SK-N-SH treated with all-trans-retinoic acid at 6 μM for 48 hours (cell line): Measurements from ENCODE around the gene RPL3.

Source experiments
- ATAC-seq: fragments of 200-7000 bp; cut with Tn5 transposase; 3 replicates; pipeline ENCODE4 v1.9.1; 2020; ENCODE audit warnings: mild to moderate bottlenecking, moderate library complexity
- BACH2 ChIP-seq: fragments of 250-450 bp; sonication (Bioruptor Pico); IDR thresholded peaks from 2 replicates; pipeline ENCODE4 v1.9.0; 2021; ENCODE audit warnings: mild to moderate bottlenecking, borderline replicate concordance
- CREB5 ChIP-seq: fragments of 250-450 bp; sonication (Bioruptor Pico); IDR thresholded peaks from 2 replicates; pipeline ENCODE4 v1.5.1; 2020; ENCODE audit warnings: low read depth, mild to moderate bottlenecking, moderate library complexity
- CSDC2 ChIP-seq: fragments of 250-450 bp; sonication (Bioruptor Pico); IDR thresholded peaks from 2 replicates; pipeline ENCODE4 v1.5.0; 2020; ENCODE audit warnings: mild to moderate bottlenecking, moderate library complexity
- CSRNP3 ChIP-seq: fragments of 250-450 bp; sonication (Bioruptor Pico); IDR thresholded peaks from 2 replicates; pipeline ENCODE4 v1.5.1; 2021; ENCODE audit warnings: mild to moderate bottlenecking, moderate library complexity
- ESRRG ChIP-seq: fragments of 250-450 bp; sonication (Bioruptor Pico); IDR thresholded peaks from 2 replicates; pipeline ENCODE4 v1.6.1; 2021; ENCODE audit warnings: mild to moderate bottlenecking
- GLIS3 ChIP-seq: fragments of 250-450 bp; sonication (Bioruptor Pico); IDR thresholded peaks from 2 replicates; pipeline ENCODE4 v1.5.0; 2020; ENCODE audit warnings: mild to moderate bottlenecking, moderate library complexity
- OSR1 ChIP-seq: fragments of 250-450 bp; sonication (Bioruptor Pico); IDR thresholded peaks from 2 replicates; pipeline ENCODE4 v1.8.0; 2022; ENCODE audit warnings: moderate library complexity, mild to moderate bottlenecking, inconsistent platforms
- PATZ1 ChIP-seq: fragments of 250-450 bp; sonication (Bioruptor Pico); IDR thresholded peaks from 2 replicates; pipeline ENCODE4 v1.8.0; 2020; ENCODE audit warnings: mild to moderate bottlenecking, moderate library complexity, borderline replicate concordance
- POU6F1 ChIP-seq: fragments of 250-450 bp; sonication (Bioruptor Pico); IDR thresholded peaks from 2 replicates; pipeline ENCODE4 v1.8.0; 2021; ENCODE audit warnings: low read depth, mild to moderate bottlenecking, moderate library complexity, borderline replicate concordance
- PPARA ChIP-seq: fragments of 250-450 bp; sonication (Bioruptor Pico); IDR thresholded peaks from 2 replicates; pipeline ENCODE4 v1.5.0; 2020; ENCODE audit warnings: mild to moderate bottlenecking, borderline replicate concordance
- RARB ChIP-seq: fragments of 250-450 bp; sonication (Bioruptor Pico); IDR thresholded peaks from 2 replicates; pipeline ENCODE4 v1.8.0; 2021; ENCODE audit warnings: mild to moderate bottlenecking, moderate library complexity
- SNAI2 ChIP-seq: fragments of 250-450 bp; sonication (Bioruptor Pico); IDR thresholded peaks from 2 replicates; pipeline ENCODE4 v1.5.0; 2020; ENCODE audit warnings: mild to moderate bottlenecking, moderate library complexity
- TCF4 ChIP-seq: fragments of 250-450 bp; sonication (Bioruptor Pico); IDR thresholded peaks from 2 replicates; pipeline ENCODE4 v1.8.0; 2021; ENCODE audit warnings: mild to moderate bottlenecking, moderate library complexity, borderline replicate concordance
- TOX ChIP-seq: fragments of 250-450 bp; sonication (Bioruptor Pico); IDR thresholded peaks from 2 replicates; pipeline ENCODE4 v1.8.0; 2021; ENCODE audit warnings: mild to moderate bottlenecking, moderate library complexity, borderline replicate concordance
- TSHZ2 ChIP-seq: fragments of 250-450 bp; sonication (Bioruptor Pico); IDR thresholded peaks from 2 replicates; pipeline ENCODE4 v1.5.0; 2020; ENCODE audit warnings: mild to moderate bottlenecking, moderate library complexity
- ZC3H10 ChIP-seq: fragments of 250-450 bp; sonication (Bioruptor Pico); IDR thresholded peaks from 2 replicates; pipeline ENCODE4 v1.5.1; 2021; ENCODE audit warnings: mild to moderate bottlenecking, moderate library complexity
- ZFP30 ChIP-seq: fragments of 450-650 bp; formaldehyde crosslinking; IDR thresholded peaks from 2 replicates; pipeline ENCODE4 v1.5.0; 2022; ENCODE audit warnings: mild to moderate bottlenecking, moderate library complexity
- ZNF565 ChIP-seq: fragments of 450-650 bp; formaldehyde crosslinking; conservative IDR thresholded peaks from 2 replicates; pipeline ENCODE4 v1.5.0; 2020; ENCODE audit warnings: low read depth, mild to moderate bottlenecking, moderate library complexity
- ZNF70 ChIP-seq: fragments of 450-650 bp; formaldehyde crosslinking; IDR thresholded peaks from 2 replicates; pipeline ENCODE4 v1.5.0; 2020; ENCODE audit warnings: mild to moderate bottlenecking, moderate library complexity
- ZNF8 ChIP-seq: fragments of 450-650 bp; formaldehyde crosslinking; IDR thresholded peaks from 2 replicates; pipeline ENCODE4 v1.5.0; 2020; ENCODE audit warnings: mild to moderate bottlenecking, moderate library complexity

RPL3 gene

GRCh38 chr22:39315389-39315788, 4.0 kb downstream of the RPL3 start:
- no peak for TF ChIP-seq POU6F1
- TF ChIP-seq ZNF70 (CRISPR knock-in tag), result no peak
- TF ChIP-seq PPARA (CRISPR knock-in tag), result no peak
- no peak for TF ChIP-seq PATZ1 (CRISPR knock-in tag)
- no peak for TF ChIP-seq ZC3H10
- no peak for TF ChIP-seq RARB (CRISPR knock-in tag)
- TF ChIP-seq CSDC2 (CRISPR knock-in tag), result no peak
- TF ChIP-seq SNAI2, result no peak
- TF ChIP-seq GLIS3, result no peak

GRCh38 chr22:39314251-39314971, 5.0 kb downstream of the RPL3 start:
- no peak for TF ChIP-seq CREB5 (CRISPR knock-in tag)
- no peak for TF ChIP-seq PATZ1 (CRISPR knock-in tag)
- no peak for TF ChIP-seq ZNF565 (CRISPR knock-in tag)
- TF ChIP-seq PPARA (CRISPR knock-in tag), result no peak
- no peak for TF ChIP-seq ZFP30
- TF ChIP-seq OSR1 (CRISPR knock-in tag), result no peak
- TF ChIP-seq TSHZ2, result no peak
- no peak for TF ChIP-seq ZNF70 (CRISPR knock-in tag)
- TF ChIP-seq BACH2 (CRISPR knock-in tag), result no peak
- TF ChIP-seq ZNF8 (CRISPR knock-in tag), result no peak
- no peak for TF ChIP-seq TOX (CRISPR knock-in tag)
- TF ChIP-seq ESRRG, result no peak
- no peak for TF ChIP-seq CSRNP3
- TF ChIP-seq SNAI2, result no peak
- no peak for TF ChIP-seq POU6F1
- no peak for TF ChIP-seq TCF4 (CRISPR knock-in tag)
- TF ChIP-seq RARB (CRISPR knock-in tag), result no peak
- no peak for TF ChIP-seq ZC3H10
- ATAC-seq, result no peak

More at GRCh38 chr22:39315389-39315788, 4.0 kb downstream of the RPL3 start:
- ATAC-seq, result no peak
